ENCODE data around the gene CYP2A7.
"Not testable (repeated sequence)": the region's sequence is repeated elsewhere in the genome, so short reads cannot be mapped to it uniquely, and the experiment has no call there.

CYP2A7 gene

GRCh38 chr19:40836754-40837429 lies 45.1 kb downstream of the CYP2A7 start:
- Mint-ChIP-seq H3K4me1 (ENCODE audit: low read depth) (peaks cover 16% of the 10 kb centered on the region), H3K36me3 (ENCODE audit: low read depth) (no peaks in the 10 kb centered on the region), H3K27ac (no peak overlapping the region), H3K27me3 (no peaks in the 10 kb centered on the region), H3K9me3 (no peaks in the 10 kb centered on the region), H3K4me3 (no peak overlapping the region)
- DNase-seq: no peak

GRCh38 chr19:40833728-40834533 lies 48.1 kb downstream of the CYP2A7 start:
- H3K27me3 Mint-ChIP-seq; H3K36me3 Mint-ChIP-seq (ENCODE audit: low read depth); DNase-seq; H3K9me3 Mint-ChIP-seq; H3K27ac Mint-ChIP-seq; H3K4me3 Mint-ChIP-seq: not testable (repeated sequence)
- H3K4me1 Mint-ChIP-seq (ENCODE audit: low read depth): peaks cover 18% of the 10 kb centered on the region

GRCh38 chr19:40832431-40832790 lies 49.6 kb downstream of the CYP2A7 start:
- not testable (repeated sequence) for H3K4me3 Mint-ChIP-seq

GRCh38 chr19:40831502-40832430 lies 50.3 kb downstream of the CYP2A7 start:
- peak; percentile 8 for DNase-seq
- H3K4me3 Mint-ChIP-seq: no peak overlapping the region
- H3K27ac Mint-ChIP-seq: no peak overlapping the region
- H3K9me3 Mint-ChIP-seq: no peaks in the 10 kb centered on the region
- H3K36me3 Mint-ChIP-seq (ENCODE audit: low read depth): peaks cover 6% of the 10 kb centered on the region
- no peaks in the 10 kb centered on the region for H3K27me3 Mint-ChIP-seq
- peaks cover 25% of the 10 kb centered on the region for H3K4me1 Mint-ChIP-seq (ENCODE audit: low read depth)

More at GRCh38 chr19:40832431-40832790, 49.6 kb downstream of the CYP2A7 start:
- not testable (repeated sequence) for H3K27me3 Mint-ChIP-seq; H3K27ac Mint-ChIP-seq; DNase-seq; H3K36me3 Mint-ChIP-seq (ENCODE audit: low read depth); H3K9me3 Mint-ChIP-seq
- peaks cover 18% of the 10 kb centered on the region for H3K4me1 Mint-ChIP-seq (ENCODE audit: low read depth)

- H3K27me3 Mint-ChIP-seq; H3K4me3 Mint-ChIP-seq; H3K36me3 Mint-ChIP-seq (ENCODE audit: low read depth); H3K27ac Mint-ChIP-seq; H3K9me3 Mint-ChIP-seq; DNase-seq: not testable (repeated sequence)
- H3K4me1 Mint-ChIP-seq (ENCODE audit: low read depth): peaks cover 31% of the 10 kb centered on the region
Measured at GRCh38 chr19:40830741-40831140, 51.3 kb downstream of the CYP2A7 start.

GRCh38 chr19:40829205-40829604 lies 52.8 kb downstream of the CYP2A7 start:
- peaks cover 7% of the 10 kb centered on the region for H3K36me3 Mint-ChIP-seq (ENCODE audit: low read depth)
- H3K27me3 Mint-ChIP-seq: no peaks in the 10 kb centered on the region
- peaks cover 39% of the 10 kb centered on the region for H3K4me1 Mint-ChIP-seq (ENCODE audit: low read depth)
- no peak for DNase-seq
- no peak overlapping the region for H3K27ac Mint-ChIP-seq
- H3K9me3 Mint-ChIP-seq: no peaks in the 10 kb centered on the region
- H3K4me3 Mint-ChIP-seq: no peak overlapping the region

- H3K27me3 Mint-ChIP-seq: no peaks in the 10 kb centered on the region
- no peak overlapping the region for H3K4me3 Mint-ChIP-seq
- no peak overlapping the region for H3K27ac Mint-ChIP-seq
Measured at GRCh38 chr19:40827386-40828247, 54.4 kb downstream of the CYP2A7 start.

GRCh38 chr19:40826699-40827385 lies 55.2 kb downstream of the CYP2A7 start:
- Mint-ChIP-seq H3K4me1 (ENCODE audit: low read depth) (peaks cover 27% of the 10 kb centered on the region), H3K27ac (peak overlapping the region; percentile 30)
- not testable (repeated sequence) for H3K9me3 Mint-ChIP-seq; DNase-seq; H3K4me3 Mint-ChIP-seq; H3K27me3 Mint-ChIP-seq; H3K36me3 Mint-ChIP-seq (ENCODE audit: low read depth)

More at GRCh38 chr19:40827386-40828247, 54.4 kb downstream of the CYP2A7 start:
- peaks cover 31% of the 10 kb centered on the region for H3K4me1 Mint-ChIP-seq (ENCODE audit: low read depth)
- peaks cover 7% of the 10 kb centered on the region for H3K36me3 Mint-ChIP-seq (ENCODE audit: low read depth)
- DNase-seq: no peak
- H3K9me3 Mint-ChIP-seq: no peaks in the 10 kb centered on the region

- not testable (repeated sequence) for H3K27ac Mint-ChIP-seq; H3K36me3 Mint-ChIP-seq (ENCODE audit: low read depth); DNase-seq; H3K27me3 Mint-ChIP-seq; H3K9me3 Mint-ChIP-seq; H3K4me3 Mint-ChIP-seq
- peaks cover 25% of the 10 kb centered on the region for H3K4me1 Mint-ChIP-seq (ENCODE audit: low read depth)
Measured at GRCh38 chr19:40826312-40826698, 55.7 kb downstream of the CYP2A7 start.

GRCh38 chr19:40825460-40826095 lies 56.5 kb downstream of the CYP2A7 start:
- not testable (repeated sequence) for H3K9me3 Mint-ChIP-seq; H3K36me3 Mint-ChIP-seq (ENCODE audit: low read depth); DNase-seq; H3K4me3 Mint-ChIP-seq; H3K27ac Mint-ChIP-seq; H3K27me3 Mint-ChIP-seq
- H3K4me1 Mint-ChIP-seq (ENCODE audit: low read depth): peaks cover 25% of the 10 kb centered on the region

All from activated T-cell treated with anti-CD3 and anti-CD28 coated beads, Interleukin-2, amount 50 U/mL, for 24 hours (primary cell).